Measurements from ENCODE around the gene NEK4. TPM values are rescaled to one million over a fixed set of nuclear protein-coding genes. Genes with fewer than 3 reads are reported as not detected.
A peak's percentile ranks its signal among the peaks of the same experiment; 100 is the strongest.

Gene NEK4
- total RNA-seq, 1 donor from 2014 or later, result 30.3 TPM

- H3K36me3 Mint-ChIP-seq (ENCODE audit: low read depth), result no peaks in the 10 kb centered on the region
- no peak overlapping the region for H3K4me3 Mint-ChIP-seq
- DNase-seq, result no peak
- intact Hi-C loops (cut with micrococcal nuclease), result no loop called here
- H3K4me1 Mint-ChIP-seq, result peaks cover 3% of the 10 kb centered on the region
- H3K9me3 Mint-ChIP-seq, result no peaks in the 10 kb centered on the region
- no peak overlapping the region for H3K27ac Mint-ChIP-seq
- H3K27me3 Mint-ChIP-seq, result no peaks in the 10 kb centered on the region
Measured at GRCh38 chr3:52800079-52800478, 29.3 kb upstream of the NEK4 start.

GRCh38 chr3:52798978-52799476 lies 28.3 kb upstream of the NEK4 start:
- peak; percentile 75 for DNase-seq
- H3K4me3 Mint-ChIP-seq, result no peak overlapping the region
- H3K4me1 Mint-ChIP-seq, result peaks cover 3% of the 10 kb centered on the region
- intact Hi-C loops (cut with micrococcal nuclease), result no loop called here
- no peaks in the 10 kb centered on the region for H3K36me3 Mint-ChIP-seq (ENCODE audit: low read depth)
- H3K9me3 Mint-ChIP-seq, result no peaks in the 10 kb centered on the region
- no peaks in the 10 kb centered on the region for H3K27me3 Mint-ChIP-seq
- H3K27ac Mint-ChIP-seq, result no peak overlapping the region

- H3K27me3 Mint-ChIP-seq, result no peaks in the 10 kb centered on the region
- H3K4me1 Mint-ChIP-seq, result peaks cover 3% of the 10 kb centered on the region
- H3K4me3 Mint-ChIP-seq, result no peak overlapping the region
- no peaks in the 10 kb centered on the region for H3K9me3 Mint-ChIP-seq
- H3K36me3 Mint-ChIP-seq (ENCODE audit: low read depth), result no peaks in the 10 kb centered on the region
- no peak for DNase-seq
- intact Hi-C loops (cut with micrococcal nuclease), result no loop called here
- no peak overlapping the region for H3K27ac Mint-ChIP-seq
Measured at GRCh38 chr3:52798376-52798977, 27.7 kb upstream of the NEK4 start.

DNA sequence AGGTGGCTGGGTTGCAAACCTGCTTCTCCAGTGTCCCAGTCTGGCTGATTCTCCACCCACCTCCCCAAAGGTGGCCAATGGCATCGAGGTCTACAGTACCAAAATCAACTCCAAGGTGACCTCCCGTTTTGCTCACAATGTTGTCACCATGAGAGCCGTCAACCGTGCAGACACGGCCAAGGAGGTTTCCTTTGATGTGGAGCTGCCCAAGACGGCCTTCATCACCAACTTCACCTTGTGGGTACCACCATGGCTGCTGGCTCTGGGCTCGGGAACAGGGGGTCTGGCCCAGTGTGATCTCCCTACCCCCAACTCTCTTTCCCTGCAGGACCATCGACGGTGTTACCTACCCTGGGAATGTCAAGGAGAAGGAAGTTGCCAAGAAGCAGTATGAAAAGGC lies 25.7 kb upstream of the NEK4 start:
- no peak overlapping the region for H3K4me3 Mint-ChIP-seq

DNA sequence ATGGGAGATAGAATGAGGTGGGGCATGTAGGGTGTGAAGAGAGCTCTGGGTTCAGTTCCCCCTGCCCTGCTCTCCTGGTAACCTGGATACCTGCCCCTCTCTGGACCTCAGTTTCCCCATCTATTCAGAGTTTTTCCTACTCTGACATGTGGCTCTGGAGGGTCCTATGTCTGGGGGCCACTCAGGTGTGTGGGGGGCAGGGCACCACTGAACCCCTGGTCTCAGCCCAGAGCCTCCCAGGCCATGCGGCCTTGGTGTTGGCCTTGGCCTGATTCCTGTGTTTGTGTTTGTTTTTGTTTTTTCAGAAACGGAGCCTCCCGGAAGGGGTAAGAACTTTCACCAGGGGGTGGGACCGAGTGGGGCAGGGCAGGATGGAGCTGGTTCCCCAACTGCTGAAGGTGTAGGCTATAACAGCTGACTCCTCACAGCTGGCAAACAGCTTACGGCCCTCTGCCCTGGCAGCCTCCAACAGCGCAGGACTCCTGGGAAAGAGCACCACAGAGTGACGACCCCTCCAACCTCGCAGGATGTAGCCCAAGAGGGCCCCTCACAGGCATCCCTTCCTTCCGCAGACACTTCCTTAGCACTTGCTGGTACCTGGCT lies 24.7 kb upstream of the NEK4 start:
- H3K4me1 Mint-ChIP-seq, result peaks cover 3% of the 10 kb centered on the region
- intact Hi-C loops (cut with micrococcal nuclease), result no loop called here
- H3K9me3 Mint-ChIP-seq, result no peaks in the 10 kb centered on the region
- no peak overlapping the region for H3K4me3 Mint-ChIP-seq
- H3K27ac Mint-ChIP-seq, result no peak overlapping the region
- H3K27me3 Mint-ChIP-seq, result no peaks in the 10 kb centered on the region
- H3K36me3 Mint-ChIP-seq (ENCODE audit: low read depth), result no peaks in the 10 kb centered on the region
- DNase-seq, result no peak

More for the DNA sequence above, 25.7 kb upstream of the NEK4 start:
- Mint-ChIP-seq H3K4me1 (peaks cover 3% of the 10 kb centered on the region), H3K27me3 (no peaks in the 10 kb centered on the region), H3K36me3 (ENCODE audit: low read depth) (no peaks in the 10 kb centered on the region), H3K27ac (no peak overlapping the region), H3K9me3 (no peaks in the 10 kb centered on the region)
- no peak for DNase-seq
- intact Hi-C loops (cut with micrococcal nuclease), result no loop called here

DNA sequence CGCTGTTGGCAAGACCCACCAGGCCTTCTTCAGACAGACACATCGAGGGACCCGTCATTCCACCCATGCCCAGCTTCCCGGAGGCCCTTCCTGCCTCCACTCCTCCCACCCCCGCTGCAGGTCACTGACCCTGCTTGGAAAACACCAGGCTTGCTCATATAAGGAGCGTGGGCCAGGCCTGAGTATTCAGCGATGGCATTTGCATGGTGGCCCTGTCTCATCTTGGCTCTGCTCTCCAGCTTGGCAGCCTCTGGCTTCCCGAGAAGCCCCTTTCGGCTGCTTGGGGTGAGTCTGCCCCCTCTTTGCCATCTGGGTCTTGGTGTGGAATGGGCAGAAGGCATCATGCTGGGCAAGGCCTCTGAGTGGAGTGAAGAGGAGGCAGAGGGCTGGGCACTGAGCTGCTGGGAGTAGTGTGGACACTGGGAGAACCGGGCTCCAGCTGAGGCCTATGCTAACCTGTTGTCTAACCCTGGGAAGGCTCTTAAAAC lies 23.9 kb upstream of the NEK4 start, which contains the start of gene ITIH3:
Gene ITIH3, plus strand, starts transcription at position 185 of the 488 bp plus-strand sequence. Its CDS starts 8 bp downstream, at position 193.
- intact Hi-C loops (cut with micrococcal nuclease), result no loop called here

DNA sequence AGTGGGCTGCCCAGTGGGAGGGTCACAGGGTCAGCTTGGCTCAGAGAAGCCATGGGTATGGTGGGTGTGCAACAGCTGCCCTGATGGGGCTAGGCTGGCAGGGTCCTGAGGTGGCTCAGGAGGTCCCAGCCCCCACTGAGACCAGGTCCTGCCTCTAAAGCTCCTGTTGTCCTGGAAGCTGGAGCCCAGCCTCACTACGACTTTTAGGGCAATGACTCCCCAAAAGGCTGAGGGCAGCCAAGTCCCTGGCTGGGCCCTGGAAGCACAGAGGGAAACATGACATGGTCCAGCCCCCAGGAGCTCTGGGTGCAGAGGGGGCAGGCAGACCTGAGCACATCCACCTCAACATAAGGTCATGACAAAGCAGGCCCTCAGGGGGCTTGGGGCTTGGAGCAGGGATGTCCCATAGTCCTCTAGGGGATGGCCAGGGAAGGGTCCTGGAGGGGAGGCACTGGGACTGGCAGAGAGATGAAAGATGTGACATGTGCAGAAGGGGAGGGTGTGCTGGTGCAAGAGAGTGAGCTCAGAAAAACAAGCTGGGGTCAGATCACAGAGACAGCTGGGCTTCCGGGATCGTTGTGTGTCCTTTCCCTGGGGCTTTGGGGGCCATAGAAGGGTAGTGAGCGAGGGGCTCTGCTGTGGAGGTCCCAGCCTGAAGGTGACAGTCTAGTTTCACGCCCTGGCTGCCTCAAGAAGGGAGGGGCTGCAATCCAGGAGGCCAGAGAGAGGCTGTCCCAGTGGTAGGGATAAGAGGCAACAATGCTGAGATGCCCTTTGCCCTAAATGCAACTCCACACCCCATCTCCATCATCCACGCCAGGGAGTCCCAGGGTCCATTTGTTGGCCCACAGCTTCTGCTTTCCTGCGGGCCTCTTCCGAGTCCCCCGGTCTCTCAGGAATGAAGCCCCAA lies 23.2 kb upstream of the NEK4 start:
- no peaks in the 10 kb centered on the region for H3K9me3 Mint-ChIP-seq
- no peaks in the 10 kb centered on the region for H3K27me3 Mint-ChIP-seq
- no peaks in the 10 kb centered on the region for H3K36me3 Mint-ChIP-seq (ENCODE audit: low read depth)
- H3K4me1 Mint-ChIP-seq, result no peaks in the 10 kb centered on the region
- no peak overlapping the region for H3K4me3 Mint-ChIP-seq
- intact Hi-C loops (cut with micrococcal nuclease), result no loop called here
- no peak overlapping the region for H3K27ac Mint-ChIP-seq
- DNase-seq, result no peak

More for the DNA sequence above, 23.9 kb upstream of the NEK4 start, which contains the start of gene ITIH3:
- no peak for DNase-seq
- Mint-ChIP-seq H3K27me3 (no peaks in the 10 kb centered on the region), H3K36me3 (ENCODE audit: low read depth) (no peaks in the 10 kb centered on the region), H3K4me3 (no peak within 1 kb of the TSS), H3K27ac (no peak within 1 kb of the TSS), H3K4me1 (peaks cover 3% of the 10 kb centered on the region), H3K9me3 (no peaks in the 10 kb centered on the region)

GRCh38 chr3:52792961-52793695 lies 22.4 kb upstream of the NEK4 start:
- no peaks in the 10 kb centered on the region for H3K27me3 Mint-ChIP-seq
- DNase-seq, result no peak
- intact Hi-C loops (cut with micrococcal nuclease), result no loop called here
- no peak overlapping the region for H3K27ac Mint-ChIP-seq
- H3K4me3 Mint-ChIP-seq, result no peak overlapping the region
- H3K4me1 Mint-ChIP-seq, result no peaks in the 10 kb centered on the region
- no peaks in the 10 kb centered on the region for H3K9me3 Mint-ChIP-seq
- H3K36me3 Mint-ChIP-seq (ENCODE audit: low read depth), result no peaks in the 10 kb centered on the region

DNA sequence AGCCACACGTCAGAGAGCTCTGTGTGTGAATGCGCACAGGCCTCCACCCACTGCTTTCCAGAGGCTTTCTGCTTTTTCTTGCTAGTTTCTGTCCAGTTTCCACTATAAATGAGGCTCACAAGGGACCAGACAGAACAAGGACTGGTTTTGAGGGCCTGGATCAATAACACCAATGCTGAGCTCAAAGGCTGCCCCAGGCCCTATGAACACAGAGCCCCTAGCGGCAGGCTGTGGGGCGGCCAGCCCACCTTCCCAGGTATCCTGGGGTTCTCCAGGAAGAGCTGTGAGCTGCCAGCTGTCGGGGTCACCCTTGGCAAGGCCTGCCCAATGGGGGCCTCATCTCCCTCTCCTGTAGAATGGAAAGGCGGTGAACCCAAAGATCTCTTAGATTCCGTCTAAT lies 21.7 kb upstream of the NEK4 start:
- H3K4me3 Mint-ChIP-seq, result no peak overlapping the region
- intact Hi-C loops (cut with micrococcal nuclease), result no loop called here
- no peaks in the 10 kb centered on the region for H3K36me3 Mint-ChIP-seq (ENCODE audit: low read depth)
- H3K9me3 Mint-ChIP-seq, result no peaks in the 10 kb centered on the region
- no peak overlapping the region for H3K27ac Mint-ChIP-seq
- H3K27me3 Mint-ChIP-seq, result no peaks in the 10 kb centered on the region
- no peak for DNase-seq
- no peaks in the 10 kb centered on the region for H3K4me1 Mint-ChIP-seq

- intact Hi-C loops (cut with micrococcal nuclease), result no loop called here
- H3K27me3 Mint-ChIP-seq, result no peaks in the 10 kb centered on the region
- H3K36me3 Mint-ChIP-seq (ENCODE audit: low read depth), result no peaks in the 10 kb centered on the region
- no peak for DNase-seq
- H3K4me3 Mint-ChIP-seq, result no peak overlapping the region
- no peak overlapping the region for H3K27ac Mint-ChIP-seq
- no peaks in the 10 kb centered on the region for H3K9me3 Mint-ChIP-seq
- H3K4me1 Mint-ChIP-seq, result no peaks in the 10 kb centered on the region
Measured at GRCh38 chr3:52791928-52792327, 21.2 kb upstream of the NEK4 start.

DNA sequence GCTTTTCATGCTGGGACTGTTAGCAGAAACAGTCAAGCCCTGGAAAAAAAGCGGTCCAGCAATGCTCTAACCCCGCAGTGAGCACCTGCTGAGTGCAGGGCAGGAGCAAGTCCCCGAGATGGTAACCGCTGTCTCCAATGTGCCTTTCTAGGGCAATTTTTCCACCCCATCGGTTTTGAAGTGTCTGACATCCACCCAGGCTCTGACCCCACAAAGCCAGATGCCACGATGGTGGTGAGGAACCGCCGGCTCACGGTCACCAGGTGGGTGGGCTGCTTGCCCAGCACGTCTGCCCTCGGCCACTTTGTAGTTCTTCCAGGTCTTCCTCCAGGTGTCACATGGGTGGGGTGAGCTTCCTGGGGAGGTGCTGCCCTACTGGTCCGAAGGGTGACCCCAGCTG lies 20.6 kb upstream of the NEK4 start:
- intact Hi-C loops (cut with micrococcal nuclease), result no loop called here
- no peak for DNase-seq
- Mint-ChIP-seq H3K4me1 (no peaks in the 10 kb centered on the region), H3K27ac (no peak overlapping the region), H3K27me3 (no peaks in the 10 kb centered on the region), H3K36me3 (ENCODE audit: low read depth) (no peaks in the 10 kb centered on the region), H3K4me3 (no peak overlapping the region), H3K9me3 (no peaks in the 10 kb centered on the region)

DNA sequence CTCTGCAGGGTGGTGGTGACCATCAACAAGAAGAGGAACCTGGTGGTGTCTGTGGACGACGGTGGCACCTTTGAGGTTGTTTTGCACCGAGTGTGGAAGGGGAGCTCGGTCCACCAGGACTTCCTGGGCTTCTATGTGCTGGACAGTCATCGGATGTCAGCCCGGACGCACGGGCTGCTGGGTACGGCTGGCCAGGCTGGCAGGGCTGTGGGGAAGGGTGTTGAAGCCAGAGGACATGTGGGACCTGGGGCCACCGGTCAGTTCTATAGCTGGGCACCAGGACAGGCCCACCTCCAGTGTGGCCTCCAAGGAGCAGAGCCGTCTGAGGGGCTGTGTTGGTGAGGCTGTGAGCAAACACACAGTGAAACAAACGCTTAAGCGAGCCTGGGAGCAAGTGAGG lies 20.0 kb upstream of the NEK4 start:
- H3K9me3 Mint-ChIP-seq, result no peaks in the 10 kb centered on the region
- H3K27me3 Mint-ChIP-seq, result no peaks in the 10 kb centered on the region
- no peak overlapping the region for H3K27ac Mint-ChIP-seq
- no peaks in the 10 kb centered on the region for H3K36me3 Mint-ChIP-seq (ENCODE audit: low read depth)
- DNase-seq, result no peak
- H3K4me3 Mint-ChIP-seq, result no peak overlapping the region
- intact Hi-C loops (cut with micrococcal nuclease), result no loop called here
- no peaks in the 10 kb centered on the region for H3K4me1 Mint-ChIP-seq

- H3K9me3 Mint-ChIP-seq, result no peaks in the 10 kb centered on the region
- H3K36me3 Mint-ChIP-seq (ENCODE audit: low read depth), result no peaks in the 10 kb centered on the region
- intact Hi-C loops (cut with micrococcal nuclease), result no loop called here
- H3K27ac Mint-ChIP-seq, result no peak overlapping the region
- H3K27me3 Mint-ChIP-seq, result no peaks in the 10 kb centered on the region
- no peak overlapping the region for H3K4me3 Mint-ChIP-seq
- DNase-seq, result no peak
- no peaks in the 10 kb centered on the region for H3K4me1 Mint-ChIP-seq
Measured at GRCh38 chr3:52790337-52790736, 19.6 kb upstream of the NEK4 start.
